Chondrocyte (in vitro differentiated cells): Measurements from ENCODE around the gene PPFIBP2. TPM values are rescaled to one million over a fixed set of nuclear protein-coding genes. Genes with fewer than 3 reads are reported as not detected.

ENCODE experiments used
- DNase-seq: peaks from one replicate; pipeline ENCODE4 v3.0.0; 2021; ENCODE audit warnings: mixed read lengths, low spot score
- H3K27ac Mint-ChIP-seq: one replicate; pipeline ENCODE4 v1.8.0; 2021; ENCODE audit warnings: mild to moderate bottlenecking, moderate library complexity, mixed read lengths; ENCODE audit not compliant: unreplicated experiment
- H3K27me3 Mint-ChIP-seq: 2 replicates; pipeline ENCODE4 v1.8.0; 2021; ENCODE audit warnings: low read depth, mixed read lengths
- H3K36me3 Mint-ChIP-seq: 2 replicates; pipeline ENCODE4 v1.8.0; 2021; ENCODE audit warnings: low read depth, mixed read lengths
- H3K4me1 Mint-ChIP-seq: 2 replicates; pipeline ENCODE4 v1.8.0; 2021; ENCODE audit warnings: low read depth, mild to moderate bottlenecking, mixed read lengths
- H3K4me3 Mint-ChIP-seq: one replicate; pipeline ENCODE4 v1.8.0; 2021; ENCODE audit warnings: mild to moderate bottlenecking, moderate library complexity, mixed read lengths; ENCODE audit not compliant: unreplicated experiment
- H3K9me3 Mint-ChIP-seq: 2 replicates; pipeline ENCODE4 v1.8.0; 2021; ENCODE audit warnings: low read depth, mixed read lengths
- CTCF ChIP-seq: fragments of 200-600 bp; sonication (generic); IDR thresholded peaks from 2 replicates; pipeline ENCODE4 v1.5.0; 2021; ENCODE audit warnings: antibody characterized with exemption, mild to moderate bottlenecking, moderate library complexity
- total RNA-seq: library from RNA; stranded (reverse); gene quantifications from 3 replicates; pipeline ENCODE4 v1.2.1, GENCODE V29; 2021

Gene PPFIBP2
- total RNA-seq, 1 donor from 2014 or later = 90.8 TPM

- H3K4me3 Mint-ChIP-seq = no peak overlapping the region
- no peak for TF ChIP-seq CTCF
- no peaks in the 10 kb centered on the region for H3K27me3 Mint-ChIP-seq
- H3K36me3 Mint-ChIP-seq = no peaks in the 10 kb centered on the region
- DNase-seq = no peak
- H3K4me1 Mint-ChIP-seq = no peaks in the 10 kb centered on the region
- H3K27ac Mint-ChIP-seq = no peak overlapping the region
- no peaks in the 10 kb centered on the region for H3K9me3 Mint-ChIP-seq
Observed at GRCh38 chr11:7544021-7544420, 30.2 kb downstream of the PPFIBP2 start.

DNA sequence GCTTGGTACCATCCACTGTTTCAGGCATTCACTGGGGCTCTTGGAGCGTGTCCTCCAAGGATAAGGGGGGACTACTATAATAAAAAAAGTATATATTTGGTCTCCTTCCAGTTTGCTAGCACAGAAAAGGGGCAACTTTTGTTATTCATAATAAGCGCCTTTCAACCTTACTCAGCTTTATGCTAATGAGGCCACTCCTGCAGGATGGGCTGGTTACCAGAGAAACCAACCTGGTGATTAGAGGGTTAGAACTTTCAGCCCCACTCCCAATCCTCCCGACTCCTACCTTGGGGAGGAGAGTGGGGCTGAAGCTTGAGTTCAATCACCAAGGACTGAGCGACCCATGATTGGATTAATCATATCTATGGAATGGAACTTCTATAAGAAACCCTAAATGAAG is 31.8 kb downstream of the PPFIBP2 start:
- no peak for DNase-seq
- Mint-ChIP-seq H3K4me1 (no peaks in the 10 kb centered on the region), H3K9me3 (no peaks in the 10 kb centered on the region), H3K27ac (no peak overlapping the region), H3K36me3 (no peaks in the 10 kb centered on the region), H3K4me3 (no peak overlapping the region), H3K27me3 (no peaks in the 10 kb centered on the region)
- no peak for TF ChIP-seq CTCF

DNA sequence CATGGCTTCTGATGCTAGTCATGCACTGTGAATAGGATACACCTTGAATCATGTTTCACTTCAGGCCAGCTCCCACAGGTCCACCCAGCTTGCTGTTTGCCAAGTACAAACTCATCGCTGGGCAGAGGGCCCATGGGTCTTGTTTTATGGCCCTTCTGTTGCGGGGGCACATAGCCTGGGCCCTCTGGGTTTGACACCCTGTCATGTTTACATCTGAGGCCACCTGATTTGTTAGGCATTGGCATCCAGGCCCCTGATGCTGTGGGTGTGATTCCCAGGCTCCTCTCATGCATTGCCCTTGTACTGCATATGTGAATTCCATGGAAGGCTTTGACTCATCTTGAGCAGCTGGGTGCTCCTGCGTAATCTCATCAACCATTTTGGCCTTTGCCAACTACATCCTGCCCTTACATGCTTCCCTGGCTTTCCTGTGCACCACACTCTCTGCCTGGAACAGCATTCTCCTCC is 32.6 kb downstream of the PPFIBP2 start:
- H3K4me3 Mint-ChIP-seq = no peak overlapping the region
- no peaks in the 10 kb centered on the region for H3K27me3 Mint-ChIP-seq
- H3K27ac Mint-ChIP-seq = no peak overlapping the region
- DNase-seq = no peak
- no peak for TF ChIP-seq CTCF
- no peaks in the 10 kb centered on the region for H3K9me3 Mint-ChIP-seq
- H3K36me3 Mint-ChIP-seq = no peaks in the 10 kb centered on the region
- peaks cover 2% of the 10 kb centered on the region for H3K4me1 Mint-ChIP-seq

- TF ChIP-seq CTCF = no peak
- H3K36me3 Mint-ChIP-seq = no peaks in the 10 kb centered on the region
- H3K27ac Mint-ChIP-seq = no peak overlapping the region
Observed at GRCh38 chr11:7547687-7548086, 33.9 kb downstream of the PPFIBP2 start.

DNA sequence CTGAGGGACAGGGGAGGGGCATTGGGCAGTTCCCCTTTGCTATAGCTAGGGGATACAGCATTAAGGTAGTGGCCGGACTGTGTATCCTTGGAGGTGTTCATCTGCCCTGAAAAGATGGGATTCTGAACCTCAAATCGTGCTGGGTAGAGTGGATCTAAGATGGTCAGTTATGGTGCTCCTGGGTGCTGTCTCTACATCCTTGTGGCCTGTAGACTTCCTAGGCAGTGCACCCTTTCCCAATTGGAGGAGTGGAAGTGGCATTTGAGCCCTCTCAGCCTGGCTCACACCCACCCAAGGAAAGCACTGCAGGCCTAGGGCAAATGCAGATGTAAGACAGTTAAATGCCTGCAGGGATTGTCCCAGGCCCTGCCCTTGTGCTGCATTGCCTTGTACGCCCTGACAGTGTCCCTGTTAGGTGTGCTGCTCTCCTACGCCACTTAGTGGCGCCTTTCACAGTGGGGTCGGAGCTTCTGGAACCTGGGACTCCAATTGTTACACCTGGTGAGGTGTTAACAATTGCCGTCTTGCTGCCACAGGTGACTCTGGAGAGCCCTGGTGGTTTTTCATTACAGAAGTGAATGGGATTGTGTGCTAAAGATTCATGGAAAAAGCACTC is 35.0 kb downstream of the PPFIBP2 start:
- no peak for DNase-seq
- no peak for TF ChIP-seq CTCF
- H3K27ac Mint-ChIP-seq = no peak overlapping the region
- H3K9me3 Mint-ChIP-seq = no peaks in the 10 kb centered on the region
- no peaks in the 10 kb centered on the region for H3K36me3 Mint-ChIP-seq
- H3K4me3 Mint-ChIP-seq = no peak overlapping the region
- H3K27me3 Mint-ChIP-seq = no peaks in the 10 kb centered on the region
- peaks cover 9% of the 10 kb centered on the region for H3K4me1 Mint-ChIP-seq

More at GRCh38 chr11:7547687-7548086, 33.9 kb downstream of the PPFIBP2 start:
- no peak for DNase-seq
- H3K27me3 Mint-ChIP-seq = no peaks in the 10 kb centered on the region
- H3K9me3 Mint-ChIP-seq = no peaks in the 10 kb centered on the region
- peaks cover 9% of the 10 kb centered on the region for H3K4me1 Mint-ChIP-seq
- H3K4me3 Mint-ChIP-seq = no peak overlapping the region
